Stomach (tissue), 4 donors: ENCODE results near the gene RBM39.

Source experiments
- EP300 ChIP-seq: sonication (generic); formaldehyde crosslinking; IDR thresholded peaks from one replicate; pipeline ENCODE4 v1.6.1; 2017; ENCODE audit warnings: antibody characterized with exemption
- POLR2A ChIP-seq, 4 donors: fragments of 450-650 bp; IDR thresholded peaks; one replicate each; pipeline ENCODE4 v1.6.1; 2016; ENCODE audit warnings: antibody characterized with exemption in 4 of 4, control low read depth in 2 of 4, mild to moderate bottlenecking in 1 of 4, moderate library complexity in 1 of 4
- TF ChIP-seq, protein P1 (sequence below), 7 experiments: fragments of 450-650 bp in 4 of 7; fragments of 200-600 bp in 3 of 7; sonication (generic) in 3 of 7; IDR thresholded peaks; one replicate each; pipeline ENCODE4 v1.5.1; 2016 to 2019; ENCODE audit warnings: antibody characterized with exemption in 7 of 7, control low read depth in 2 of 7, mild to moderate bottlenecking in 1 of 7

DNA sequence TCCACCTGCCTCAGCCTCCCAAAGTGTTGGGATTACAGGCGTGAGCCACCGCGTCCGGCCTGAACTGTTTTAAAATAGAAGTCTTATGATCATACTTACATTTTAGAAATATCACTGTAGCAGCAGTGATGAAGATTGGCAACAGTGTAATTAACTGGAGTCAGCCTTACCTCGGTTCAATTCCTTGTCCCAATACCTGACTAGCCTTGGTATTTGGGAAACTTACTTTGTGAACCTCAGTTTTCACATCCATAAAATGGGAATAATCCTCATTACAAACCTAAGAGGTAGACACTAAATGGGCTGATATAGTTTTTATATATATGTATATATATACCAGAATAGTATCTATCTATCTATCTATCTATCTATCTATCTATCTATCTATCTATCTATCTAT is 49.0 kb upstream of the RBM39 start:
- no peak for TF ChIP-seq EP300
- no peak for TF ChIP-seq POLR2A (IDR thresholded peaks at IDR 0.05)
- TF ChIP-seq, protein P1, sequence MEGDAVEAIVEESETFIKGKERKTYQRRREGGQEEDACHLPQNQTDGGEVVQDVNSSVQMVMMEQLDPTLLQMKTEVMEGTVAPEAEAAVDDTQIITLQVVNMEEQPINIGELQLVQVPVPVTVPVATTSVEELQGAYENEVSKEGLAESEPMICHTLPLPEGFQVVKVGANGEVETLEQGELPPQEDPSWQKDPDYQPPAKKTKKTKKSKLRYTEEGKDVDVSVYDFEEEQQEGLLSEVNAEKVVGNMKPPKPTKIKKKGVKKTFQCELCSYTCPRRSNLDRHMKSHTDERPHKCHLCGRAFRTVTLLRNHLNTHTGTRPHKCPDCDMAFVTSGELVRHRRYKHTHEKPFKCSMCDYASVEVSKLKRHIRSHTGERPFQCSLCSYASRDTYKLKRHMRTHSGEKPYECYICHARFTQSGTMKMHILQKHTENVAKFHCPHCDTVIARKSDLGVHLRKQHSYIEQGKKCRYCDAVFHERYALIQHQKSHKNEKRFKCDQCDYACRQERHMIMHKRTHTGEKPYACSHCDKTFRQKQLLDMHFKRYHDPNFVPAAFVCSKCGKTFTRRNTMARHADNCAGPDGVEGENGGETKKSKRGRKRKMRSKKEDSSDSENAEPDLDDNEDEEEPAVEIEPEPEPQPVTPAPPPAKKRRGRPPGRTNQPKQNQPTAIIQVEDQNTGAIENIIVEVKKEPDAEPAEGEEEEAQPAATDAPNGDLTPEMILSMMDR (IDR thresholded peaks at IDR 0.05): no peak
